MM.1S (cell line): Measurements from ENCODE around the gene TLR6.

ENCODE experiments used
- EZH2 ChIP-seq: fragments of 300-600 bp; sonication (generic); optimal IDR thresholded peaks from 2 replicates; pipeline ENCODE3; 2017; ENCODE audit warnings: low read depth, mild to moderate bottlenecking, antibody characterized with exemption, low read length, mixed read lengths
- EZH2phosphoT487 ChIP-seq: fragments of 300-600 bp; sonication (generic); IDR thresholded peaks from 2 replicates; pipeline ENCODE4 v1.6.1; 2018; ENCODE audit warnings: antibody characterized with exemption, low read length
- TF ChIP-seq, protein P1 (sequence below): fragments of 300-600 bp; sonication (generic); IDR thresholded peaks from 2 replicates; pipeline ENCODE4 v1.5.1; 2016; ENCODE audit warnings: antibody characterized with exemption, low read length, mixed read lengths

DNA sequence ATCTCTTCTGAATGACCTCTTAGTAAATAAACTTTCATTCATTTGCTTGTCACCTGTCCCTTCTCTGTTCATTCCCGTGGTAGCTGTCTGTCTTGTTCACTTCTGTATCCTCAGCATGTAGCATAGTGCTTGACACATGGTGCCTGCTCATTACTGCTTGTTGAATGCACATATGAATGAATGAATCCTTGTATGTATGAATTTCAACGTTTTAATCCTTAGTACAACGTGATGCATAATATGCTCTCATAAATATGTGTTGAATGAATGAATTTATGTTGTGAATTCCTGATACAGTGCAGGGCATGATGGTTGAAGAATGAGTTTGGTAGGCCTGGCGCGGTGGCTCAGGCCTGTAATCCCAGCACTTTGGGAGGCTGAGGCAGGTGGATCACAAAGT is 76.8 kb downstream of the TLR6 start:
- TF ChIP-seq, protein P1, sequence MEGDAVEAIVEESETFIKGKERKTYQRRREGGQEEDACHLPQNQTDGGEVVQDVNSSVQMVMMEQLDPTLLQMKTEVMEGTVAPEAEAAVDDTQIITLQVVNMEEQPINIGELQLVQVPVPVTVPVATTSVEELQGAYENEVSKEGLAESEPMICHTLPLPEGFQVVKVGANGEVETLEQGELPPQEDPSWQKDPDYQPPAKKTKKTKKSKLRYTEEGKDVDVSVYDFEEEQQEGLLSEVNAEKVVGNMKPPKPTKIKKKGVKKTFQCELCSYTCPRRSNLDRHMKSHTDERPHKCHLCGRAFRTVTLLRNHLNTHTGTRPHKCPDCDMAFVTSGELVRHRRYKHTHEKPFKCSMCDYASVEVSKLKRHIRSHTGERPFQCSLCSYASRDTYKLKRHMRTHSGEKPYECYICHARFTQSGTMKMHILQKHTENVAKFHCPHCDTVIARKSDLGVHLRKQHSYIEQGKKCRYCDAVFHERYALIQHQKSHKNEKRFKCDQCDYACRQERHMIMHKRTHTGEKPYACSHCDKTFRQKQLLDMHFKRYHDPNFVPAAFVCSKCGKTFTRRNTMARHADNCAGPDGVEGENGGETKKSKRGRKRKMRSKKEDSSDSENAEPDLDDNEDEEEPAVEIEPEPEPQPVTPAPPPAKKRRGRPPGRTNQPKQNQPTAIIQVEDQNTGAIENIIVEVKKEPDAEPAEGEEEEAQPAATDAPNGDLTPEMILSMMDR: no peak
- TF ChIP-seq EZH2phosphoT487 (no peak), EZH2 (no peak)
